Activated naive CD4-positive, alpha-beta T cell treated with anti-CD3 and anti-CD28 coated beads for 36 hours (primary cell): ENCODE results near the gene TMX4. TPM values are rescaled to one million over a fixed set of nuclear protein-coding genes. Genes with fewer than 3 reads are reported as not detected.
"Not testable (repeated sequence)": the region's sequence is repeated elsewhere in the genome, so short reads cannot be mapped to it uniquely, and the experiment has no call there.

Experiments
- CTCF ChIA-PET: fragments of 350-600 bp; sonication (Branson Sonifier 250); formaldehyde crosslinking; loops from one replicate; lab custom pipeline; 2021; ENCODE audit warnings: antibody characterized with exemption; lab: Charles Lee
- DNase-seq: peaks from one replicate; pipeline ENCODE4 v3.0.0-alpha.2; 2020
- H3K27ac Mint-ChIP-seq: one replicate; pipeline ENCODE4 v1.8.0; 2021; ENCODE audit warnings: mild to moderate bottlenecking, mixed read lengths
- H3K27me3 Mint-ChIP-seq: one replicate; pipeline ENCODE4 v1.8.0; 2021; ENCODE audit warnings: low read depth, mixed read lengths
- H3K36me3 Mint-ChIP-seq: one replicate; pipeline ENCODE4 v1.8.0; 2021; ENCODE audit warnings: low read depth, mixed read lengths
- H3K4me1 Mint-ChIP-seq: one replicate; pipeline ENCODE4 v1.8.0; 2021; ENCODE audit warnings: low read depth, mixed read lengths
- H3K4me3 Mint-ChIP-seq: one replicate; pipeline ENCODE4 v1.8.0; 2021; ENCODE audit warnings: mild to moderate bottlenecking, moderate library complexity, mixed read lengths
- H3K9me3 Mint-ChIP-seq: one replicate; pipeline ENCODE4 v1.8.0; 2021; ENCODE audit warnings: mixed read lengths
- intact Hi-C: fragments of 100-400 bp; cut with micrococcal nuclease; formaldehyde crosslinking; loops from one replicate; pipeline ENCODE4 v1.15.1; 2023
- total RNA-seq, 2 experiments: library from RNA; stranded (reverse); gene quantifications; one replicate each; pipeline ENCODE4 v1.2.3, GENCODE V29; 2021

Gene TMX4
- total RNA-seq, 2 experiments from 2014 or later = 28.3 to 29.9 TPM

DNA sequence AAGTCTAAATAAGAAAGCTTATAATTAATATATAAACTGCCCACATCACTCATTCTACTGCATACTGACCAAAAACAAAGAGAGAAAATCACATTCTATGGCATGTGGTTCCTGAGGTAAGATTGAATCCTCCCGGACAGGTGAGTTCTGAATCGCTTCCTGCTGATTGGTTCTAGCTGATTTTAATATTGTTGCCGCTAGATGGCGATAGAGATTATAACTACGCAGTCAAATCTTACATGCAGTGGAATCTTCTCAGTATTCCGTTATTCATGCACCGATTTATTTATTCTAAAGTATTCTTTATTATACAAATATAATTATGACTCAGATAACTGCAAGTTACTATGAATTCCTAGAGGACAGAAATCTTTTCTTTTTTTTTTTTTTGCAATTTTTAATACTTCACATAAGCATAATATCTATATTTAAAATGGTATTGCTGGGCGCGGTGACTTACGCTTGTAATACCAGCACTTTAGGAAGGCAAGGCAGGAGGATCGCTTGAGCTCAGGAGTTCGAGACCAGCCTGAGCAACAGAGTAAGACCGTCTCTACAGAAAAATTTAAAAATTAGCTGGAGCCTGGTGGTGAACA lies 24.2 kb upstream of the TMX4 start:
- no peaks in the 10 kb centered on the region for H3K9me3 Mint-ChIP-seq
- CTCF ChIA-PET = interaction anchor here (0.6 to 3.8 kb wide), 25 partner anchors 9 to 679 kb away, joined by 3 to 45 read pairs (median 4); no protein-coding TSS in a partner anchor
- H3K4me3 Mint-ChIP-seq = no peak overlapping the region
- intact Hi-C loops = loop anchor here (1.0 to 5.0 kb wide), 7 partner anchors 30 to 679 kb away; partner anchors contain the start of gene PLCB1
- no peak overlapping the region for H3K27ac Mint-ChIP-seq
- H3K36me3 Mint-ChIP-seq = no peaks in the 10 kb centered on the region
- peaks cover 8% of the 10 kb centered on the region for H3K27me3 Mint-ChIP-seq
- H3K4me1 Mint-ChIP-seq = peaks cover 2% of the 10 kb centered on the region
- DNase-seq = peak; percentile 17

DNA sequence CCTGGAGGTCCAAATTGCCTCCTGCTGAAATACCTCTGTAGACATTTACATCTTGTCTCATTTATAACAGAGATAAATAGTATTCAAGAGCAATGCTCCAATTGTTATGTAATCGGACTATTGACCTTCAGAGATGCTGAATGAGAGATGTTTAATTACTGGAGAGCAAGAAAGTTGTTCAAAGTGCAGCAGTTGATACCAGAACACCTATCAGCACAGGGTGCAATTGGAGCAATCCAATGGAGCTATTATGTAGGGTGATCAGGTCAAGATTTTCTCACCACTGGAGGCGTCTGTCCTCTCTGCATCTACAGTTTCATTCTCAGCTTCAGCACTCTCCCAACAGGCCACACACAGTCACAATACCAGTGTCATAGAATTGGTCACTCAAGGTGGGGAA lies 19.5 kb upstream of the TMX4 start:
- H3K27me3 Mint-ChIP-seq = peaks cover 8% of the 10 kb centered on the region
- no peak overlapping the region for H3K4me3 Mint-ChIP-seq
- H3K4me1 Mint-ChIP-seq = peaks cover 2% of the 10 kb centered on the region
- no peaks in the 10 kb centered on the region for H3K9me3 Mint-ChIP-seq
- H3K27ac Mint-ChIP-seq = no peak overlapping the region
- DNase-seq = no peak
- CTCF ChIA-PET = interaction anchor here (1.5 kb wide), 1 partner anchor 684 kb away, joined by 5 read pairs; no protein-coding TSS in a partner anchor
- H3K36me3 Mint-ChIP-seq = no peaks in the 10 kb centered on the region
- intact Hi-C loops = no loop called here

DNA sequence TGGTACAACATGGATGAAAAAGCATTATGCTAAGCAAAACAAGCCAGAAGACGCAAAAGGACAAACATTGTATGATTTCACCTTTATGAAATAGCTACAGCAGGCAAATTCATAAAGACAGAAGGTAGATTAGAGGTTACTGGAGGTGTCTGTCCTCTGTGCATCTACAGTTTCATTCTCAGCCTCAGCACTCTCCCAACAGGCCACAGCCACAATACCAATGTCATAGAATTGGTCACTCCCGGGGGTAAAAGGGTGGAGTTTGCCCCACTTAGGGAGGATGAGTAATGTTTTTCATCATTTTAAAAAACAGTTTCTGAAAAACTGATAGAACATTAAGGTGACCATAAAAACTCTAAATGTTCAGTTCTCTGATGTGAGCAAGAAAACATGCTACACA lies 17.2 kb upstream of the TMX4 start:
- DNase-seq = no peak
- Mint-ChIP-seq H3K27ac (no peak overlapping the region), H3K36me3 (no peaks in the 10 kb centered on the region), H3K4me3 (no peak overlapping the region), H3K27me3 (peaks cover 2% of the 10 kb centered on the region), H3K9me3 (no peaks in the 10 kb centered on the region), H3K4me1 (no peaks in the 10 kb centered on the region)
- CTCF ChIA-PET = no interaction called here
- intact Hi-C loops = no loop called here

DNA sequence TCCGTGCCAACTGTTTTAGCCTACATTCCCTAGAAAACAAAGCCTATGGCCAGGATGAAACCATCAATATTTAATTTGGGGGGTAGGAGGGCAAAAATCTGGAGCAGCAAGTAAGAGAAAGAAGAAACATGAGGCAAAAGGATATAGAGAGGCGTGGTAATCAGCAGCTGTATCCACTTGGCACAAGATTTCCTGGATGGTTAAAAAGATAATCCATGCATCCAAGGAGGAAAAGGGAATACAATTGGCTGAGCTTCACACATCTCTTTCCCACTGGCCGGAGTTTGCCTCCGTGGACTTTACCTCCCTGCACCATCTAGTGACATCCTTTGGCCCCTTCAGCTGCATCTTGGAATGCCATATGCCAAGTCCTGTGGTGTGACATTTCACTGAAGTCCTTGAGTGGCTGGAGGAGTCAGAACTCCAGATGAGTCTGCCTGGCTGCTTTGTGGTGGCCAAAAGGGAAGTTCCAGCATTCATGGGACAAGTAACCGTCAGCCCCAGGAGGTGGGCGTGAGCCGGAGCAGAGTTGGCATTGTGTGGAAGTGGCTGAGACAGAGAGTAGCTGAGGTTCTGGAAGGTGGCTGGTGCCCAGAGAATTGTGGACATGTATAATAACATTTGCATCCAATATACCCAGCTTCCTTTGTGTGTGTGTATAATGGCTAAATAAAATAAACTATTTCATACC lies 13.7 kb upstream of the TMX4 start:
- no peak for DNase-seq
- no peaks in the 10 kb centered on the region for H3K27me3 Mint-ChIP-seq
- H3K4me1 Mint-ChIP-seq = no peaks in the 10 kb centered on the region
- intact Hi-C loops = no loop called here
- no peaks in the 10 kb centered on the region for H3K9me3 Mint-ChIP-seq
- CTCF ChIA-PET = no interaction called here
- no peak overlapping the region for H3K27ac Mint-ChIP-seq
- no peak overlapping the region for H3K4me3 Mint-ChIP-seq
- H3K36me3 Mint-ChIP-seq = no peaks in the 10 kb centered on the region

DNA sequence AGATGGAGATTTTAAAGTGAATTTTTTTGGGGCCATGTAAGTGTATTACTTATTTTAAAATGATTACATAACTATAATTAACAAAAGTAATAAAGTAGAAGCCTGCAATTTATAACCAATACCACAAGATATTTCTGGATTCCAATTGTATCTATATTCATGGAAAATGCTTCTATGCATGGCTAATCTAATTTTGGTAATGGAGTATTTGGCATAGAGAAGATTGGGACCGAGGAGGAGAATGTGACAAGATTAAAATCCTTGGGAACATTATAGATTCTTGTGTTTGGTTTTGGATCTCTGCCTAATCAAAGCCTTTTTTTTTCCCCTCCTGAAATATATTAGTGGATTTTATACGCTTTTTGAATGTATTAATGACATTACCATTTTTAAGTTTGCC lies 12.9 kb upstream of the TMX4 start:
- Mint-ChIP-seq H3K4me1 (no peaks in the 10 kb centered on the region), H3K9me3 (no peaks in the 10 kb centered on the region), H3K36me3 (no peaks in the 10 kb centered on the region), H3K27ac (no peak overlapping the region), H3K4me3 (no peak overlapping the region), H3K27me3 (no peaks in the 10 kb centered on the region)
- DNase-seq = no peak
- CTCF ChIA-PET = interaction anchor here (0.6 kb wide), 1 partner anchor 358 kb away, joined by 4 read pairs; no protein-coding TSS in a partner anchor
- intact Hi-C loops = no loop called here

DNA sequence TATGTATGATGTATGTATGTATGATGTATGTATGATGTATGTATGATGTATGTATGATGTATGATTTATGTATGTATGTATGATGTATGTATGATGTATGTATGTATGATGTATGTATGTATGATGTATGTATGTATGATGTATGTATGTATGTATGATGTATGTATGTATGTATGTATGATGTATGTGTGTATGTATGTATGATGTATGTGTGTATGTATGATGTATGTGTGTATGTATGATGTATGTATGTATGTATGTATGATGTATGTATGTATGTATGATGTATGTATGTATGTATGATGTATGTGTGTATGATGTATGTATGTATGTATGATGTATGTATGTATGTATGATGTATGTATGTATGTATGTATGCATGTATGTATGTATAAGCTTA lies 12.0 kb upstream of the TMX4 start:
- H3K27ac Mint-ChIP-seq, H3K4me3 Mint-ChIP-seq, DNase-seq, H3K9me3 Mint-ChIP-seq, H3K27me3 Mint-ChIP-seq, CTCF ChIA-PET, H3K4me1 Mint-ChIP-seq, intact Hi-C loops, H3K36me3 Mint-ChIP-seq: not testable (repeated sequence)

DNA sequence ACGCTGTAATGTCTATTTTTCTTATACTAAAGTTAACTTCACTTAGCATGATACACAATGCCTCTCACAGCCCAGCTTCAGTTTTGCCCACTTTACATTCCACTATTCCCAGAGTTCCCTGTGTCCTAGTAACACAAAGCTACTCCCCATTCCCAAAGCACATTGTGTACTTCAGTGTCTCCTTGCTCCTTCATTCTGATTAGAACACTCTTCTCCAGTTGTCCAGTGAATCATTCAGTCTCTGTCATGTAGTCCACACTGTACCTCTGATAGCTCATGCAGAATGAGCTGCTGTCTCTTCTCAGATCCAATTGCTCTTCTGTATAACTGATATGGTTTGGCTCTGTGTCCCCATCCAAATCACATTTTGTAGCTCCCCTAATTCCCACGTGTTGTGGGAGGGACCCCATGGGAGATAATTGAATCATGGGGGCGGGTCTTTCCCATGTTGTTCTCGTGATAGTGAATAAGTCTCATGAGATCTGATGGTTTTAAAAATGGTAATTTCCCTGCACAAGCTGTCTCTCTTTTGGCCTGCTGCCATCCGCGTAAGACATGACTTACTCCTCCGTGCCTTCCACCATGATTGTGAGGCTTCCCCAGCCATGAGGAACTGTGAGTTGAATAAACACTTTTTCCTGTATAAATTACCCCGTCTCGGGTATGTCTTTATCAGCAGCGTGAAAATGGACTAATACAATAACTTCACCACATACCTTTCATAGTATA lies 2.1 kb upstream of the TMX4 start:
- no peaks in the 10 kb centered on the region for H3K36me3 Mint-ChIP-seq
- H3K9me3 Mint-ChIP-seq = no peaks in the 10 kb centered on the region
- no peak for DNase-seq
- CTCF ChIA-PET = interaction anchor here (0.9 to 1.9 kb wide), 2 partner anchors 17 to 22 kb away, joined by 3 to 7 read pairs; no protein-coding TSS in a partner anchor
- peaks cover 9% of the 10 kb centered on the region for H3K4me1 Mint-ChIP-seq
- H3K27me3 Mint-ChIP-seq = no peaks in the 10 kb centered on the region
- no peak overlapping the region for H3K27ac Mint-ChIP-seq
- intact Hi-C loops = no loop called here
- no peak overlapping the region for H3K4me3 Mint-ChIP-seq

DNA sequence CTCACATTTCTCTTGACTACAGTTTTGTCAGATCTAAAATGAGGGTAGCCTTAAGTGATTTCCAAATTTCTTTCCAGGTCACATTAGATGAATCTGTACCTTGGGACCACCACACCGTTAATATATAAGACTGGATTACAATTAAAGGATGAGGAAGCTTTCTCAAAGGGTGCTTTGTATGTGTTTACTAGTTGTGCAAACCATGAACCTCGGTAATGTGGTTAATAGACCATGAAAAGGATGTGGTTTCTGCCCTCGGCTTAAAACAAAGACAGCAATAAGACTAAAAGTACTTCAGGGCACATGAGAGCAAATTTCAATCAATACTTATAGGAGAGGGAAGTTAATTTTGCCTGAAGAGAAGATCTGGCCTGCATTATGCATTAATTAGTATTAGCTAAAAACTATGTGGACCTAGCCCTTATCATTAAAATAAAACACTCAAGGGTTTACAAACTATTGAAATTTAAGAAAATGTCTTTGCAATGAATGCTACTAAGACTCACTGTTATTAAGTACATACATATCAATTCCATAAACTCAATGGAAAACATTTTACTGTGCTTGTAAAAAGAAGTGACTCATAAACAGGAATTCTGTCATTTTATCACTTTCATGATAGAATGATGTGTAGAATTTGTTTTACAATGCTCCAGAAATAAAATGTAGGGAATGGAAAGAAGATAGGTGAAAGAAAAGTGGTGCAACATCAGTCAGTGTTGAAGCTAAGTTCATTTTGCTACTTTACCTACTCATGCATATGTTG lies 936 bp upstream of the TMX4 start:
- no peak for DNase-seq
- CTCF ChIA-PET = interaction anchor here (0.9 kb wide), 1 partner anchor 16 kb away, joined by 3 read pairs; no protein-coding TSS in a partner anchor
- H3K27me3 Mint-ChIP-seq = no peaks in the 10 kb centered on the region
- H3K9me3 Mint-ChIP-seq = no peaks in the 10 kb centered on the region
- H3K36me3 Mint-ChIP-seq = no peaks in the 10 kb centered on the region
- peaks cover 12% of the 10 kb centered on the region for H3K4me1 Mint-ChIP-seq
- H3K27ac Mint-ChIP-seq = no peak overlapping the region
- intact Hi-C loops = no loop called here
- H3K4me3 Mint-ChIP-seq = no peak overlapping the region

DNA sequence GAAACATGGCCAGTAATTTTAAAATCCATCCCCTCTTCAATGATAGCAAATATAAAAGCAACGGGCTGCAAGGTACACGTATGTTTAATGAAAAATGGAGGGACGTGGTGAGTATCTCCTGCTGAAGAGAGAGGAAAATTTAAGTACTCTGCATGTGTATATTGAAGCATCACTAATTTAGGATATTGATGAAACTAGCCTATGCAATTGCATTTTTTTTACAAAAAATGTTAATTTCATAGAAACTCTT lies 362 bp upstream of the TMX4 start:
- Mint-ChIP-seq H3K4me1 (peaks cover 14% of the 10 kb centered on the region), H3K27ac (peak overlapping the region; percentile 61), H3K4me3 (no peak overlapping the region), H3K9me3 (no peaks in the 10 kb centered on the region), H3K36me3 (no peaks in the 10 kb centered on the region), H3K27me3 (no peaks in the 10 kb centered on the region)
- CTCF ChIA-PET = interaction anchor here (0.6 kb wide), 1 partner anchor 114 kb away, joined by 3 read pairs; no protein-coding TSS in a partner anchor
- DNase-seq = no peak
- intact Hi-C loops = loop anchor here (5.0 kb wide), 1 partner anchor 38 kb away; no protein-coding TSS in a partner anchor

DNA sequence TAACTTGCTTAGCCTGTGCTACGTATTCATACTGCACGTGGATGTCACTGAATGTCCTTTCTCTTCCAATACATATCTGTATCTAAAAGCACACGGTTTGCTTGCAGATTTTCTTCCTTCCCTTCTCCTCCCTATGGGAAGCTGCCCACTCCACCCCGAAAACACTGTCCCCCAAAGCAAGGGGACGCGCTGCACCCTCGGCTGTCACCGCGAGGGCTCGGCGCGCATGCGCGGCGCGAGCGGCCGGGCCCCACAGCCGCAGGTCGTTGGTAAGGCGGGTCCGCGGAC lies 659 bp downstream of the TMX4 start:
- CTCF ChIA-PET = no interaction called here
- Mint-ChIP-seq H3K36me3 (no peaks in the 10 kb centered on the region), H3K4me1 (peaks cover 20% of the 10 kb centered on the region), H3K4me3 (no peak overlapping the region), H3K27me3 (no peaks in the 10 kb centered on the region), H3K27ac (peak overlapping the region; percentile 52), H3K9me3 (no peaks in the 10 kb centered on the region)
- peak; percentile 53 for DNase-seq
- intact Hi-C loops = loop anchor here (5.0 kb wide), 1 partner anchor 37 kb away; no protein-coding TSS in a partner anchor

DNA sequence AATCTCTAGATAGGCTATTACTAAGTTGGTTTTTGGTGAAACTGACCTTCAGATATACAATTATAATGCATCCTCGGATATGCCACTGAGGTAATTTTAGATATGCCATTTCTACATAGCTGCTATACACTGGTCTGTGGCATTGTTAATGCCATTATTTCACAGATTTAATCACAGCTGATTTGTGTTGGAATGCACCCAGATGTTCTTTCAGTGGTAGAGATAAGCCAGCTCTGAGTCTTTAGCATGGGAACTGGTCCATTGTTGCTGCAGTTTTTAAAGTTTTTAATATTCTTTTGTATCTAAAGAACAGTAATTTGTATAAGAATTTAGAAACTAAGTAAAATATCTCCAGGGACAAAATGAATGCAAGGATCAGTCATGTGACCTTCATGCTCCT lies 6.8 kb downstream of the TMX4 start:
- H3K4me1 Mint-ChIP-seq = peaks cover 25% of the 10 kb centered on the region
- no peak for DNase-seq
- CTCF ChIA-PET = interaction anchor here (0.6 to 1.3 kb wide), 2 partner anchors 18 to 299 kb away, joined by 3 read pairs; no protein-coding TSS in a partner anchor
- H3K27ac Mint-ChIP-seq = no peak overlapping the region
- H3K36me3 Mint-ChIP-seq = peaks cover 6% of the 10 kb centered on the region
- H3K4me3 Mint-ChIP-seq = no peak overlapping the region
- intact Hi-C loops = no loop called here
- H3K27me3 Mint-ChIP-seq = no peaks in the 10 kb centered on the region
- H3K9me3 Mint-ChIP-seq = no peaks in the 10 kb centered on the region

DNA sequence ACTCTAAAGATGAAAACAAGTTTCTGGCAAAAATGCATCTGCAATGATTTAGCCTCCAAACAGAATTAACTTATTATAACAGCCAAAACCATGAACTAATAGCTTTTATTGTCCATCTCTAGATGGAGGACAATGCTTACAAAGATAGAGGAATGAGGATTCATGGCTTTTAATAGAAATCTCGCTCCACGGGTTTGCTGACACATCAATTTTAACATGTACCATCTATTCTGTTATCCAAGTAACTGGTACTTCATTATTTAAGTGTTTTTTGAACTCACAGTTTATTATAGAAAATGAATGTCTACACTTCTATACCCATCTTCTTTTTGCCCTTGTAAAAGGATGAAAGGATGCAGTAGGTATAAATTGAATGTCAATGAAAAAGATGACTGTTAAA lies 10.8 kb downstream of the TMX4 start:
- H3K9me3 Mint-ChIP-seq = no peaks in the 10 kb centered on the region
- CTCF ChIA-PET = no interaction called here

More for the DNA sequence above, 10.8 kb downstream of the TMX4 start:
- DNase-seq = no peak
- no peaks in the 10 kb centered on the region for H3K27me3 Mint-ChIP-seq
- intact Hi-C loops = no loop called here
- peaks cover 18% of the 10 kb centered on the region for H3K36me3 Mint-ChIP-seq
- H3K27ac Mint-ChIP-seq = no peak overlapping the region
- H3K4me1 Mint-ChIP-seq = peaks cover 6% of the 10 kb centered on the region
- no peak overlapping the region for H3K4me3 Mint-ChIP-seq
